Measurements from ENCODE around the gene SLC29A3.

SLC29A3 gene

DNA sequence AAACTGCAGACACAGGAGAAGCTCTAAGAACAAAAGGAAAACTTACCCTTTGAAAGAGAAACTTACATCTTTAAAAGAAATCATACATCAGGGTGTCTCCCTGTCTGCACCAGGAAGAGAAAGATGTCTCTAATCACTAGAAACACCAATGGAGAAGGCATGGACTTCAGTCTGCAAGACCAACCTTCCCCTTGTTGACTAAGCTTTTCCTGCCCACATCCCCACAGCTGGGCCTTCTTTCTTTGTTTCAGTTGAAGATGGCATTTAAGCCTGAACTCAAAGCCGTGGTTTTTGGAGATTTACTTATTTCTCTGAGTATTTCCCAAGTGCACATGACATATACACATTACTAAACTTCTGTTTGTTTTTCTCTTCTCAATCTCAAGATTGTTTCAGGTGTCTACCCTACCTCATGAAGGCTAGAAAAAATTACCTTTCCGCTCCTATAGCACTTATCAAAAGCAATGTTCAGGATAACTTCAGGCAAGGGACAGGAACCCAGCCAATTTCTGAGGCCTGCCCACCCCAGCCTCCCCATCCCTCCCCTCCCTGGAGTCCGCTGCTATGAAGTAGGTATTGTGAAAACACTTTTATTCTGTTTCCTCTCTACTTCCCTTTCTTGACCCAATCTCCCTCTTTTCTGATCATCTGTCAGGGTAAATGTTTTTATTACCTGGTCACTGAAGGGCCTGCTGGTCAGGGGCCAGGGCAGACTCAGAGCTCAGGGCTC, 2.8 kb upstream of the SLC29A3 start:
- Histone ChIP-seq H3K27ac (ENCODE audit: low read length) (no peak overlapping the region), H3K36me3 (ENCODE audit: insufficient read depth, low read depth, low read length) (no peaks in the 10 kb centered on the region), H3K4me1 (ENCODE audit: insufficient read depth, low read length) (peaks cover 6% of the 10 kb centered on the region; the same call in 1 of the 2 replicates), H3K9me3 (ENCODE audit: insufficient read depth, low read depth, low read length) (no peaks in the 10 kb centered on the region), H3K4me3 (ENCODE audit: low read length) (no peak overlapping the region), H3K9ac (ENCODE audit: low read depth, low read length) (no peak overlapping the region), H3K27me3 (ENCODE audit: insufficient read depth, low read length) (peaks cover 21% of the 10 kb centered on the region)

DNA sequence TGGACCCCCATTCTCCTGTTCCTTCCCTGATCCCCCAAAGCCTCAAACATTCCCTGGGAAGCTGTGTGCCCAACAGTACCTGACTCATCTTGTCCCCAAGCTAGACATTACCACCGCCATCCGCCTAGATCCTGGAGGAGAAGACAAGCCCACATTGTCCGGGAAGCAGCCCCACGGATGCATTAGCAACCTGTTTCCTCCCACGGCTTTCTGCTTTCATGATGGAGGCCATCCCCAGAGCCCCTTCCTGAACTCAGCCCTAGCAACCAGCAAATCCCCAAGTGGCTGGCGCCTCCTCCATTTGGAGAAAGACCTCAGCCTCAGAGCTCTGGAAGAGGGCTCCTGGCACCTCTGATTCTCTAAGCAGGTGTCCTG, 2.3 kb upstream of the SLC29A3 start:
- Histone ChIP-seq H3K9me3 (ENCODE audit: insufficient read depth, low read depth, low read length) (no peaks in the 10 kb centered on the region), H3K4me3 (ENCODE audit: low read length) (no peak overlapping the region), H3K9ac (ENCODE audit: low read depth, low read length) (no peak overlapping the region), H3K27ac (ENCODE audit: low read length) (no peak overlapping the region), H3K36me3 (ENCODE audit: insufficient read depth, low read depth, low read length) (no peaks in the 10 kb centered on the region), H3K4me1 (ENCODE audit: insufficient read depth, low read length) (peaks cover 6% of the 10 kb centered on the region; the same call in 1 of the 2 replicates), H3K27me3 (ENCODE audit: insufficient read depth, low read length) (peaks cover 21% of the 10 kb centered on the region)

DNA sequence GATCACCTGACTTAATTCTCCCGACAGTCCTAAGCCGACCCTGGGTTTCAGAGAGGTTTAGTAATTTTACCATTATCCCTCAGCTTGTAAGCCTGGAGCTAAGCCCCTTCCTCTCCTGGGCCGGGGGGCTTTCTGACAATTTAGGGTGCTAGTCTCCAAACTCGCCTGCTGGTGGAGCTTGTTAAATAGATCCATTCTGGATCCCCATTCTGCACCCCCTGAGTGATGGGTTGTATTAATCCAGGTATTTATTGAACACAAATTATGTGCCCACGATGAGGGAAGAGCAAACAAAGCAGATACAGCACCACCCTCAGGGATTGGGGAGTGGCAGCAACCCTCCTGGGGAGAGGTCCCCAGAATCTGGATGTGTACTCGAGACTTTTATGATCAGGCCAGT, 1.3 kb upstream of the SLC29A3 start:
- peaks cover 6% of the 10 kb centered on the region; the same call in 1 of the 2 replicates for H3K4me1 ChIP-seq (ENCODE audit: insufficient read depth, low read length)
- no peaks in the 10 kb centered on the region for H3K9me3 ChIP-seq (ENCODE audit: insufficient read depth, low read depth, low read length)
- peaks cover 18% of the 10 kb centered on the region for H3K27me3 ChIP-seq (ENCODE audit: insufficient read depth, low read length)
- peaks cover under 1% of the 10 kb centered on the region for H3K36me3 ChIP-seq (ENCODE audit: insufficient read depth, low read depth, low read length)
- H3K9ac ChIP-seq (ENCODE audit: low read depth, low read length): no peak overlapping the region
- no peak overlapping the region for H3K27ac ChIP-seq (ENCODE audit: low read length)
- no peak overlapping the region for H3K4me3 ChIP-seq (ENCODE audit: low read length)

DNA sequence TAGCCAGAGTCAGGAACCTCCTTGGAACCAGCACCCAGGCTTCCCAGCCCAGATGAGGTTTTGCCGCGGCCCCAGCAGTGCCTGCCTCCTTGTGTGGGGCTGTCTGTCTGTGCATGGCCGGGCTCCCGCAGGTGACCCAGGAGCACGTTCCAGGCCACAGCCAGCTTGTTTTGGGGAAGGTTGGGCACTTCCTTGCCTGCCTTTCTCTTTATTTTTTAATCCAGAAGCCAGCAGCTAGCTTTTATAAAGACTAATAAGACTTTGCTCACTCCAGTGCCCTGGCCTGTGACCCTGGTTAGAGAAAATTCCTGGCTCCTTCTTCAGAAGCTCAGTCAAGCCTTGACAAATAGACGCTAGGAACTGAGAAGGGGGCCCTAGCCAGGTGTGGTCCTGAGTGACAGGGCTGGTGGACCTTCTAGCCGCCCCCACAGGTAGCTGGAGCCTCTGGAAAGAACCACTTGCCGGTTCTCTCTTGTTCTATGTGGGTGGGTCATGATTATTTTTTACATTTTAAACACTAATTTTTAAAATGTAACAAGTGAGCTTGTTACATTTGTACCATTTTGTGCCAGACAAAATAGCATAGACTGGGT, 837 bp downstream of the SLC29A3 start:
- H3K4me1 ChIP-seq (ENCODE audit: insufficient read depth, low read length): peaks cover 6% of the 10 kb centered on the region; the same call in 1 of the 2 replicates
- no peak overlapping the region for H3K27ac ChIP-seq (ENCODE audit: low read length)
- peak overlapping the region; percentile 91 for H3K4me3 ChIP-seq (ENCODE audit: low read length)
- H3K27me3 ChIP-seq (ENCODE audit: insufficient read depth, low read length): peaks cover 2% of the 10 kb centered on the region; the same call in 1 of the 2 replicates
- peak overlapping the region; percentile 86; the same call in 1 of the 2 replicates for H3K9ac ChIP-seq (ENCODE audit: low read depth, low read length)
- no peaks in the 10 kb centered on the region for H3K9me3 ChIP-seq (ENCODE audit: insufficient read depth, low read depth, low read length)
- peaks cover 20% of the 10 kb centered on the region for H3K36me3 ChIP-seq (ENCODE audit: insufficient read depth, low read depth, low read length)

DNA sequence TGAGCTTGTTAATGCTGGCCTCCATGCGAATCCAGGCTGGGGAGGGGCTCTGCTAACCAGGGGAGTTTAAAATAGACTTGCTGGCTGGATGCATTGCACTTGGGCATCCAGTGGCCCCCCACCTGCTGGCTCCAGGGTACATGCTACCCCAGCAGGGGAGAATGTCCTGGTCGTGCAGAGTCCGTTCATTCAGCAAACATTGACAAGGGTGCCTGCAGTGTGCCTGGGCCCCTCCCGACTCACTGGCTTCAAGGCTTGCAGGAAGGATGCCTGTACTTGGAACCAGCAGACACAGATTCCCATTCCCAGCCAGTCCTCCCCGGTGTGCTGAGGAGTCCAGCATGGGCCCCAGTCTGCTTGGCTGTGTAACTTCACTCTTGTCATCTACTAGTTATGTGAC, 1.5 kb downstream of the SLC29A3 start:
- H3K4me3 ChIP-seq (ENCODE audit: low read length): no peak overlapping the region
- H3K9me3 ChIP-seq (ENCODE audit: insufficient read depth, low read depth, low read length): no peaks in the 10 kb centered on the region
- H3K4me1 ChIP-seq (ENCODE audit: insufficient read depth, low read length): peaks cover 6% of the 10 kb centered on the region; the same call in 1 of the 2 replicates
- H3K27me3 ChIP-seq (ENCODE audit: insufficient read depth, low read length): no peaks in the 10 kb centered on the region
- H3K9ac ChIP-seq (ENCODE audit: low read depth, low read length): no peak overlapping the region
- peaks cover 27% of the 10 kb centered on the region for H3K36me3 ChIP-seq (ENCODE audit: insufficient read depth, low read depth, low read length)
- no peak overlapping the region for H3K27ac ChIP-seq (ENCODE audit: low read length)

DNA sequence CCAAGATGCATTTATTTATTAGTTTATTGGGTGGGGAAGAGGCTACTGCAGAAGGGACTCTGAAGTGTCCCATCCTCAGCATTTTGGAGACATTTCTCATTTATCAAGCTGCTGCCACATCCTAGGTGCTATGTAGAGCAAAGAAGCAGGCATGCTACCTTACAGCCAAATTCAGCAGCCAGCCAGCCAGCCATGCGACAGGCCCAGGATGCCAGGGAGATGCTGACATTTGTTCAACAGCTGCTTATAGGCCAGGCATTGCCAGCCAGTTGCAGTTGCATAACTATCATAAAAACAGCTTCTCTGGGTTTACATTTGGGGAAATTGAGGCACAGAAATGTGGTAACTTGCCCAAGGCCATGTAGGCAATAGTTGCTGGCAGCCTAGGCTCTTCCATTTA, 2.3 kb downstream of the SLC29A3 start:
- H3K27me3 ChIP-seq (ENCODE audit: insufficient read depth, low read length): no peaks in the 10 kb centered on the region
- no peaks in the 10 kb centered on the region for H3K9me3 ChIP-seq (ENCODE audit: insufficient read depth, low read depth, low read length)

DNA sequence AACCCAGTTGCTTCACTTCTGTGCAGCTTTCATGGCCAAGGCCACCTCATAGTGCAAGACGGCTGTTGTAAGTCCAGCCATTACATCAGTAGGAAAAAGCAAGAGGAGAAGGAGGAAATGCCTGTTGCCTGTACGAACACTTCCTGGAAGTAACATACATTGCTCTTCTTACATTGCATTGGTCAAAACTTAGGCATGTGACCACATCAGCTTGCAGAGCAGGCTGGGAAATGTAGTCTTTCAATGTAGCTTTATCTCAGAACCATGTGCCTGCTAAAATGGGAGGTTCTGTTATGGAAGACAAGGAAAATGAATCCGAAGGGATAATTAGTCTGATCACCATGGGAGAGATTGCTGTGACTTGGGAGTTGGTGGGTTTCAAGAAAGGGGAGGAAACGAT, 4.3 kb downstream of the SLC29A3 start:
- Histone ChIP-seq H3K4me3 (ENCODE audit: low read length) (no peak overlapping the region), H3K27me3 (ENCODE audit: insufficient read depth, low read length) (no peaks in the 10 kb centered on the region), H3K36me3 (ENCODE audit: insufficient read depth, low read depth, low read length) (peaks cover 30% of the 10 kb centered on the region), H3K4me1 (ENCODE audit: insufficient read depth, low read length) (peaks cover 6% of the 10 kb centered on the region; the same call in 1 of the 2 replicates), H3K27ac (ENCODE audit: low read length) (no peak overlapping the region), H3K9me3 (ENCODE audit: insufficient read depth, low read depth, low read length) (no peaks in the 10 kb centered on the region), H3K9ac (ENCODE audit: low read depth, low read length) (no peak overlapping the region)

More for the DNA sequence above, 2.3 kb downstream of the SLC29A3 start:
- Histone ChIP-seq H3K36me3 (ENCODE audit: insufficient read depth, low read depth, low read length) (peaks cover 28% of the 10 kb centered on the region), H3K27ac (ENCODE audit: low read length) (no peak overlapping the region), H3K4me1 (ENCODE audit: insufficient read depth, low read length) (peaks cover 6% of the 10 kb centered on the region; the same call in 1 of the 2 replicates), H3K4me3 (ENCODE audit: low read length) (no peak overlapping the region), H3K9ac (ENCODE audit: low read depth, low read length) (no peak overlapping the region)

DNA sequence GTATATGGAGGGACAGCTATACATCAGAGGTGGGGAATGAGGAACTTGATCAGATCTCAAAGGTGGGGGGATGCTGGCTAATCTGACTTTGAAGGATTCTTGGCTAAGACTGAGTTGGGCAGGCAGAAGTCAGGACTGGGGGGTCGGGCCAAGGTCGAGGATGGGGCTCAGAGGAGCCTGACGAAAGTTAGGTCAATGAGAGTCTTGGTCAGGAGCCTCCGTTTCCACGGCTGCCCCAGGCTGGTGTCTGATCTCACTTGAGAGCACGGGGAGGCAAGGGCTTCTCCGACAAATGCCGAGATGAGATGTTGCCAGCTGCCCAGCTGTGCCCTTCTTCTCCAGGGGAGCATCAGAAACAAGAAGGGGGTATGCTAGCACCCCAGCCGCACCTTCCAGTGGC, 5.7 kb downstream of the SLC29A3 start:
- H3K36me3 ChIP-seq (ENCODE audit: insufficient read depth, low read depth, low read length): peaks cover 37% of the 10 kb centered on the region
- no peak overlapping the region for H3K9ac ChIP-seq (ENCODE audit: low read depth, low read length)
- H3K27ac ChIP-seq (ENCODE audit: low read length): no peak overlapping the region
- peaks cover 6% of the 10 kb centered on the region; the same call in 1 of the 2 replicates for H3K4me1 ChIP-seq (ENCODE audit: insufficient read depth, low read length)
- no peak overlapping the region for H3K4me3 ChIP-seq (ENCODE audit: low read length)
- H3K9me3 ChIP-seq (ENCODE audit: insufficient read depth, low read depth, low read length): no peaks in the 10 kb centered on the region
- no peaks in the 10 kb centered on the region for H3K27me3 ChIP-seq (ENCODE audit: insufficient read depth, low read length)

DNA sequence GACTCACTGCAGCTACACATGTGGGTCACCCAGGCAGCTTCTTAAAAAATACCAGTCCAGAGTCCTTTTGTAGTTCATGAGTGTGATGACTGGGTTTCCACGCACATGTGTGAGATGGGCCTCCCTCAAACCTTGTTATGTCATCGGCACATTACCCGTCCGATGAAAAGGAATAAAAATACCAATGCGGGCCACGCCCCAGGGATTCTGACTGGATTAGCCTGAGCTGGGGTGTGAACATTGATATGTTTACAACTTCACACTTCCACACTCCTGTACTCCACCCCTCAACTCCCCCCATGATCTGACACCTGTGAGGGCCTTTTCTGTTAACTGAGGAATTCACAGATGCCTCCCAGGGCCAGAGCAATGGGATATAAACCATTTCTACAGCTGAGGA, 6.2 kb downstream of the SLC29A3 start:
- H3K4me1 ChIP-seq (ENCODE audit: insufficient read depth, low read length): peaks cover under 1% of the 10 kb centered on the region; the same call in 1 of the 2 replicates
- H3K27ac ChIP-seq (ENCODE audit: low read length): no peak overlapping the region
- peaks cover 37% of the 10 kb centered on the region for H3K36me3 ChIP-seq (ENCODE audit: insufficient read depth, low read depth, low read length)
- no peaks in the 10 kb centered on the region for H3K27me3 ChIP-seq (ENCODE audit: insufficient read depth, low read length)
- no peak overlapping the region for H3K4me3 ChIP-seq (ENCODE audit: low read length)
- H3K9ac ChIP-seq (ENCODE audit: low read depth, low read length): no peak overlapping the region
- H3K9me3 ChIP-seq (ENCODE audit: insufficient read depth, low read depth, low read length): no peaks in the 10 kb centered on the region

DNA sequence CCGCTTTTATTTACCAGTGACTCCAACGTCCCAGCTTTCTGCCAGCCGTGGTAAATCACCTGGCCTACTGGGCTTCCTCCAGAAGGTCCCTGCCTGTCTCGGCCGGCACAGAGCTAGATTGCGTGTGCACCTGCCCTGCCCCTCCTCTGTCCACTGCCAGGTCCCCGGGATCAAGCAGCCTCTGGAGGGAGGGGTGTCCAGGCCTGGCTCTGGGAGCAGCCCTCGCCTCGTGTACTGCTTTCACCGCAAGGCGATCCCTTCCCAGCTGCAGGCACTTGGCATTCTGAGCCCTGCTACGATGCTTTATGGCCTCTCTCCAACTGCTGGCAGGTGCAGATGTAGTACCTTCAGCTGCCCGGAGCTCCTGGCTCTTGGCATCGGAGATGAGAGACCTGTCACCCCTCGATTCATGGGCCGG, 7.4 kb downstream of the SLC29A3 start:
- no peak overlapping the region for H3K27ac ChIP-seq (ENCODE audit: low read length)
- no peaks in the 10 kb centered on the region for H3K27me3 ChIP-seq (ENCODE audit: insufficient read depth, low read length)
- H3K9me3 ChIP-seq (ENCODE audit: insufficient read depth, low read depth, low read length): no peaks in the 10 kb centered on the region

DNA sequence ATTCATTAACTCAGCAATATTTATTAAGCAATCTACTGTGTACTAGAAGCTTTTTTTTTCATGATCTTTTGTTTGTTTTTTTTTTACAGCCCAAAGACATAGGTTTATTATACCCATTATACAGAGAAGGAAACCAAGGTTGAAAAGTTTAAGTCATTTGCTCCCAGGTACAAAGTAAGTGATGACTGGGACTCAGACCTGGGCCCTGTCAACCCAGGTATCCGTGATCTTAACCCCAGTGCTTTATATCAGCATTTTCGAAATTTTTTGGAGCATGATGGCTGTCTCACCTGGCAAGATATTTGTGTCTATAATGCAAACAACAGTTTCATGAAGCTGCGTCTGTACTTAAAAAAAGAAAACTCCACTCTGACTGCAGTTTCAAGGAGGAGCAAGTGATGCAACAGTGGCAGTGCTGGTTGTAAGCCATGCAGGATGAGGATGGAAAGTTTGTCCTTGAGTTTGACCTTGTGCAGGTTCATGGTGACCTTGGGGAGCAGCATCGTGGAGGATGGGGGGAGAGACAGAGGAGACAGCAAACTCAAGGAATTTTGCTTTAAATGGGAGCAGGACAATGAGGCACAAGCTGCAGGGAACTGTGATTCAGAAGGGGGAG, 11.8 kb downstream of the SLC29A3 start:
- Histone ChIP-seq H3K36me3 (ENCODE audit: insufficient read depth, low read depth, low read length) (peaks cover 24% of the 10 kb centered on the region; the same call in 1 of the 2 replicates), H3K27me3 (ENCODE audit: insufficient read depth, low read length) (no peaks in the 10 kb centered on the region), H3K4me1 (ENCODE audit: insufficient read depth, low read length) (no peaks in the 10 kb centered on the region), H3K9me3 (ENCODE audit: insufficient read depth, low read depth, low read length) (no peaks in the 10 kb centered on the region), H3K9ac (ENCODE audit: low read depth, low read length) (no peak overlapping the region), H3K4me3 (ENCODE audit: low read length) (no peak overlapping the region), H3K27ac (ENCODE audit: low read length) (no peak overlapping the region)

More for the DNA sequence above, 7.4 kb downstream of the SLC29A3 start:
- Histone ChIP-seq H3K36me3 (ENCODE audit: insufficient read depth, low read depth, low read length) (peaks cover 47% of the 10 kb centered on the region), H3K4me3 (ENCODE audit: low read length) (no peak overlapping the region), H3K9ac (ENCODE audit: low read depth, low read length) (no peak overlapping the region), H3K4me1 (ENCODE audit: insufficient read depth, low read length) (no peaks in the 10 kb centered on the region)

Measured in iPS-20b (cell line).